AG09309 (cell line): ENCODE results near the gene WWC1.

Experiments used
- DNase-seq: peaks from one replicate; pipeline ENCODE4 v3.0.0-alpha.2; 2010; ENCODE audit warnings: low read depth
- H3K4me3 ChIP-seq: 2 replicates; pipeline ENCODE4 v1.5.1; 2011; ENCODE audit warnings: mild to moderate bottlenecking, low read depth, low read length, moderate library complexity; ENCODE audit not compliant: control insufficient read depth
- CTCF ChIP-seq: IDR thresholded peaks from 2 replicates; pipeline ENCODE4 v1.5.1; 2011; ENCODE audit warnings: mild to moderate bottlenecking, low read depth, low read length, inconsistent platforms; ENCODE audit not compliant: insufficient read depth, control insufficient read depth; ENCODE audit errors: missing control alignments

The WWC1 gene

GRCh38 chr5:168449166-168449565, 157.7 kb downstream of the WWC1 start:
- H3K4me3 ChIP-seq, result no peak overlapping the region
- no peak for DNase-seq
- no peak for TF ChIP-seq CTCF

GRCh38 chr5:168451565-168451964, 160.1 kb downstream of the WWC1 start:
- no peak overlapping the region for H3K4me3 ChIP-seq
- no peak for TF ChIP-seq CTCF
- DNase-seq, result no peak

GRCh38 chr5:168455201-168455600, 163.8 kb downstream of the WWC1 start:
- H3K4me3 ChIP-seq, result no peak overlapping the region
- TF ChIP-seq CTCF, result no peak
- no peak for DNase-seq

GRCh38 chr5:168457542-168457941, 166.1 kb downstream of the WWC1 start:
- H3K4me3 ChIP-seq, result no peak overlapping the region
- no peak for DNase-seq
- no peak for TF ChIP-seq CTCF

GRCh38 chr5:168460606-168461005, 169.2 kb downstream of the WWC1 start:
- TF ChIP-seq CTCF, result no peak
- DNase-seq, result no peak
- H3K4me3 ChIP-seq, result no peak overlapping the region

- no peak for TF ChIP-seq CTCF
- no peak overlapping the region for H3K4me3 ChIP-seq
- no peak for DNase-seq
Observed at GRCh38 chr5:168463081-168463480, 171.6 kb downstream of the WWC1 start.

GRCh38 chr5:168464214-168464613, 172.8 kb downstream of the WWC1 start:
- TF ChIP-seq CTCF, result no peak
- no peak for DNase-seq
- no peak overlapping the region for H3K4me3 ChIP-seq
